Fibroblast of skin of abdomen (primary cell): Measurements from ENCODE around the gene SLC37A1.
A peak's percentile ranks its signal among the peaks of the same experiment; 100 is the strongest.

ENCODE experiments used
- DNase-seq: peaks from one replicate; pipeline ENCODE4 v3.0.0-alpha.2; 2013

Gene SLC37A1

DNA sequence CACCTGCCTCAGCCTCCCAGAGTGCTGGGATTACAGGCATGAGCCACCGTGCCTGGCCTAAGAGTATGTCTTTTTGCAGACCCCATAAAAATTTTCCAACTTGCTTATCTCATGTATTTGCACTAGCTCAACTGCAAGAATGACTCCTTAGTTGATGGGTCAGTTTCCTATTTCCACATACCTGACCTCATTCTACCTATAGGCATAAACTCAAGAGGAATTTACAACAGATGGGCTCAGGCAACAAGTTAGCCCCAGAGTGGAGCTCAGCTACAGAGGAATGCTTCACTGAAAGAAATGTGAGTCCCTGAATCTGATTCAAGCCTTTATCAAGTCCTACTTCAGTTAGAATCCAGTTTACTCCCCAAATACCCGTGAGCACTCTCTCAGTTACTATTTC lies 5.3 kb upstream of the SLC37A1 start:
- no peak for DNase-seq

DNA sequence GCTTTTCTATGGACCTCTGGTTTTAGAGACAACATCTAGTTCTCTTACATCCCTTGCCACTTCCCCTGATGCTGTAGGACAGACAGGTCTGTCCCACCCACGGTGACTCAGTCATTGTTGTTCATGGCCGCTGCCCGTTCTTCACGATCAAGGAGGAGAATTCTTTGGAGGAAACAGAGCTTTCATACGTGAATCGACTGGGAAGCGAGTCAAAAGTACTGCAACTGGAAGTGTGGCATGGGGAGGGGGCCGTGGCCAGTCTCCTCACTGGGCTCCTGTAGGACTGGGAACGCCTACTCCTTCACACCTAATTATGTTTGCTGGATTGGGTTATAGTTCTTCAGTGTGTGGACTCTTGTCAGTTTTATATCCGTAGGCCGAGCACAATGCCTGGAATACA lies 4.4 kb upstream of the SLC37A1 start:
- DNase-seq = no peak

DNA sequence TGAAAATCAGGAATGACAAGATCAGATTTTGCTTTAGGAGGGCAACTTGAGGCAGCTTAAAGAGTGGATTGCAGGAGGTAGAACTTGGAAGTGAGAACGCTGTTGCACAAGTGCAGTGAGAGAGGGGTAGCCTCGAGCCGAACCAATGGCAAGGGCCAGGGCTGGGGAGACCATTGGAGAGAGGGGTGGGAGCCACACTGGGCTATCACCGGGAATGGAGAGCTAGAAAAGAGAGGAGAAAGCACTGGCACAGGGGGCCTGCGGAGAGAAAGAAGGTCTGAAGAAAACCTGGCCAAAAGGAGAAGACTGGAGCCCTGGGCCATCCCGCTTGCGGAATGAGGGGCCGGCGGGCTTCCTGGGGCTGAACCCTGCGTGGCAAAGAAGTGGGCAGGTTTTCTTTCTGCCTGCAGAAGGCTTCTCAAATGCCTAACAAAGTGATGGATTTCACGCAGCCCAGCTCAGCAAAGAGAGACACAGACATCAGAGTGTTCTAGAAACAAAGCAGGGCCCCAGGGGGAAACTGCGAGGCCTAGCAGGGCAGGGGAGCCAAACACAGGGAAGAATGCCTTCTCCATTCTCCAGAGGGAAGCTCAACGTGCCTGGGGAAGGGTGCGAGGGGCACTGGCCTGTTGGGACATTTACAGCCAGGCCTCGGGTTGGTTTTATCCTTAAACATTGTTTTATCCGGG lies 1.2 kb upstream of the SLC37A1 start:
- DNase-seq = no peak

GRCh38 chr21:42513985-42514882 lies 582 bp downstream of the SLC37A1 start:
- DNase-seq = no peak

- DNase-seq = no peak
Observed at GRCh38 chr21:42514883-42515228, 1.2 kb downstream of the SLC37A1 start.

DNA sequence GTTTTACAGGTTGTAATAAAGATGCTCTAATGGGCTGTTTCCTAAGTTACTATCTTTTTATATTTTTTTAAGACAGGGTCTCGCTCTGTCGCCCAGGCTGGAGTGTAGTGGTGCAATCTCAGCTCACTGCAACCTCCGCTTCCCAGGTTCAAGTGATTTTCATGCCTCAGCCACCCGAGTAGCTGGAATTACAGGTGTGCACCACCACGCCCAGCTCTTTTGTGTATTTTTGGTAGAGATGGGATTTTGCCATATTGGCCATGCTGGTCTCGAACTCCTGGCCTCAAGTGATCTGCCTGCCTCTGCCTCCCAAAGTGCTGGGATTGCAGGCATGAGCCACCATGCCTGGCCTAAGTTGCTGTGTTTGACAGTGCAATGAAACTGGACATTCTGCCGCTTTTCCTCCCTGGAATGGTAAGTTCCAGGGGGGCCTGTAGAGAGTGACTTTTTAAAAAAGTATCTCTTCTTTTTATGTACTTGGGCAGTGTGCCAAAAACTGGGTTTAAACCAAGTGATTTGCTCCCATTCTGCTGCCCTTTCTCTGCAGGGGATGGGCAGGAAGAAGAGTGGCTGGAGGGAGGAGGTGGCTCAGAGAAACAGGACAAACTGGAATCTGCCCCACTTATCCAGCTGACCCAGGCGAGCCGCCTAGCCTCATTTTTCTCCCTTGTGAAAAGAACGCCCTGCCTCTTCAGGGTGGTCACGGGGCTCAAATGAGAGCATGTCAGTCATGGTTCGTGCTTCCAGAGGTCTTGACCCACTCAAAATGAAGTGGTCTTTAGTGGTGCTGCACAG lies 2.3 kb downstream of the SLC37A1 start:
- DNase-seq = no peak

GRCh38 chr21:42518215-42518614 lies 4.6 kb downstream of the SLC37A1 start:
- peak; percentile 13 for DNase-seq

DNA sequence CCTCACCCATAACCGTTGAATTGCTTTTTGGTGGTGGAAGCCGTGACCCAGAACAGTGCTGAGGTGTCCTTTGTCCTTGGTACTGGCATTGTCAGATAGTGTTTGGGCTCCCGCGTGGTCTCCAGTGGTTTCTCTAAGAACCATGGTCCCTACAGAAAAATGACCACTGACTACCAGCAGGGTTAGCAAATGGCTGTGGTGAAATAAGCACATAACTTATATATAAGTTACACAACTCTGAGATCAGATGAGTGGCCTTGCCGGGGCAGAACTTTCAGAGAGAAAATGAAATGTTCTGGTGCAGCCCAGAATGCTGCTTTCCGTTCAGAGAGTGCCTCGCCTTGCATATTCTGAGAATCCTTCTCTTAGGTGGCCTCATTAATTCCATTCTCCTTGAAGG lies 5.0 kb downstream of the SLC37A1 start:
- no peak for DNase-seq

DNA sequence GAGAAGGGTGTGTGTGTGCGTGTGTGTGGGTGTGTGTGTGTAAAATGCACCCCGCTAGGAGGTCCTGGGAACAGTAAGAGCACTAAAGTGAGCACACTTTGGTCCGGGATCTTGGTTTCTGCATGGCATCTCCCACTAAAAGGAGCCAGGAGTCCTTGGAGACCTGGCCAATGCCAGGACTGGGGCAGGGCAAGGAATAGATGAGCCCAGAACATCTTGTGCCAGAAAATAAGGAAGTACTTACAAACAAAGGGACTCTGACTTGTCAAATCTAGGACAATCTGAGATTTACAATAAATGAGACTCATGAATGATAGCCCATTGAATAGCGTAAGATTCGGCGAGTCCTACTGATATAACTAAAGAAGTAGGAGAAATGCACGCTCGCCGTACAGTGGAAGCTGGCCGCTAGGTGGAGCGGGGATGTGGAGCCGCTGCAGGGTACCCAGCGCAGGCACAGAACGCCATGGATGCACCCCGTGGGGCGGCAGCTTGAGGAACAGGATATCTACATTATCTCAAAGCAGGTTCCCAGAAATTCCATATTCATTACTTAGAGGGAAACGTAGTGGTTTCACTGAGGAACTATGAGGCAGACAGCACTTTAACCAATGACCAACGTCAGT lies 7.1 kb downstream of the SLC37A1 start:
- DNase-seq = no peak

DNA sequence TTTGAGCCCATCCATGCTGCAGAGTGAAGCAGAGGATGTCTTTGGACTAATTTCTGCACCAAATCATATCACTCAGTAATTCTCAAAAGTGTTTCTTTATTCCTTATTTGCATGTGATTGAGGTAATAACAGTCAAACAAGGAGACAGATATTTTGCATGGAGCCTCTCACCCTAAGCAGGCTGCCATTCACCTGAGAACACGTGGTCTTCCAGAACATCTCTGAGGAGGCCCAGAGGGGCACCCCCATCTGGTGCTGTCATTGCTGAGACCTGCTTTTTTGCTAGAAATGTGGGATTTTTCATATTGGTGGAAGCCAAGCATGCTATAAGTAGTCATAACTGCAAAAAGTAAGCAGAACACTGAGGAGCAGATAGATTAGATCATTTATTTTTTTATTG lies 7.7 kb downstream of the SLC37A1 start:
- DNase-seq = no peak

GRCh38 chr21:42521805-42522204 lies 8.2 kb downstream of the SLC37A1 start:
- DNase-seq = no peak

DNA sequence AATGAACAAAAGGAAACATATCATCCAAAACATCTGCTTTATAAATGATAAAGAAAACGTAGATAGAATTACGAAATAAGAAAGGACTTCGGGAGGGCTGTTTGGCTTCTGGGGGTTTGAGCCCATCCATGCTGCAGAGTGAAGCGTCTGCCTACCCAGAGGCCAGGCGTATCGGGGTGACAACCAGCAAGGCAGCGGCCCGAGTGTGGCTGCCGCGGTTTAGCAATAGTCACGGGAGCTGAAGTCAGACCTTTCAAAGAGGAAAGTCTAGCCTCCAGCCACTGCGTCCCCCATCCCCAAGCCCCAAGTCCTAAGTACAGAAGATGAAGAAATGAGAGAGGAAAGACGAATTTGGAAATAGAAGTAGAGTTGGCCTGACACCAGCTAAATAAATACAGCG lies 8.6 kb downstream of the SLC37A1 start:
- no peak for DNase-seq

DNA sequence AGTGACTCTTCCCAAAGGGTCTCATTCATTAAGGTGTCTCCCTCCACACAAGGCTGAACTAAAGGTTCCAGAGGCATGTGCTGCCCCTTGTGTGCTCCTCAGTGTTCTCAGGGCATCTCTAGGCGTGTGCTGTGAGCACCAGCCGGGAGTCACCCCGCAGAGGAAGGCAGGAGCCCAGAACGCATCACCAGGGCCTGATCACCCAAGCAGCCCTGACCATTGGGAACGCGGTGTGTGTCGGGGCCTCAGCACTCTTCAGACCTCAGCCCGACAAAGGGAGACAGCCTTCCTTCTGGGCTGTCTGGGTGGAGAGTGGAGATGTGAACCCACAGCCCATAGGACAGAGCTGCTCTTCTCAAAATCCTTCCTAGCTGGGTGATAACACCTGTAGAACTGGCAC lies 9.1 kb downstream of the SLC37A1 start:
- DNase-seq = no peak

GRCh38 chr21:42523211-42523610 lies 9.6 kb downstream of the SLC37A1 start:
- no peak for DNase-seq

- no peak for DNase-seq
Observed at GRCh38 chr21:42523941-42524340, 10.3 kb downstream of the SLC37A1 start.

DNA sequence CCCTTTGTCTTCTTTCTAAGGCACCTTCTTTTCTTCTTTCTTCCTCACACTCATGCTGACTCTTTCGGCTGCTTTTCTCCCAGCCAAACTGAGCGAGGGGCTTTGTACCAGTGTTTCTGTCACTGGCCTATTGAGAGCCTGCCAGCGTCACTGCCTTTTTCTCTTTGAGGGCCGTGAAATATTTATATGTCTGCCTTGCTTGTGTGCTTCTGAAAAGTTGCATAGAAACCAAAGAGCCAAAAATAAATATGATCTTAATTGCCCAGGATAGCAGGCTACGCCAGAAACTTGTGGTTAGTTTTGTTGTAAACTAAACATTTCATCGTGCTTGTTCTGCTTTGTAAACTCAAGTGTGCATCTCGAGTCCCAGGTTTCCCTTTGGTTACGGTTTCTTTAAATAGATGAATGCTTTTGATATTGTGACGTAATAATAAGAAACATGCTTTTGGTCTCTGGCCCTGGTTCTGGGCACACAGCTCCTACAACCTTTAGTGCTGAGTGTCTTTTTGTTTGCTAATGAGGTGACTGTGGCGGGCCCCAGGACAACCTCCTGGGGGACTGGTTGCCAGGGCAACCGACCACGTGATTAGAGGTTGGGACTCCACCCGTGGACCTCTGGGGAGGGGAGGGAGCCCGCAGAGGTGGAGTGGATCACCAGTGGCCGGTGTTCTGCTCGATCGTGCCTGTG lies 10.8 kb downstream of the SLC37A1 start:
- DNase-seq = peak; percentile 27

DNA sequence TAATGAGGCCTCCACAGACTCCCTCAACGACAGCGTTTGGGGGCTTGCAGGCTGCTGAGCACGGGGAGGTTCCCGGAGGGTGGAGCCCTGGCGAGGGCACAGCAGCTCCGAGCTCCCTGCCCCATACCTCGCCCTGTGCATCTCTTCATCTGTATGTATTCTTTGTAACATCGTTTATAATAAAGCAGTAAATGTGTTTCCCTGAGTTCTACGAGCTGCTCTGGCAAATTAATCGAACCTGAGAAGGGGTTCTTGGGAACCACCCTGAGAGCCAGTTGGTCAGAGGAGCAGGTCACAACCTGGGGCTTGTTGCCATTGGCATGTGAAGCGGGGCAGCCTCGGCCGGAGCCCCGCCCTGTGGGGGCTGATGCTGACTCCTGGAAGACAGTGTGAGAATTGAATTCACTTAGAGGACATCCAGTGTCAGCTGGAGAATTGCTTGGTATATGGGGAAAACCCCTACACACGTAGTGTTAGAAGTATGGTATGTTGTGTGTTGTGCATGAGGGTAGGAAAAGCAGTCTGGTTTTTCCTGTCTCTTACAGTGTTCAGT lies 11.5 kb downstream of the SLC37A1 start:
- no peak for DNase-seq

DNA sequence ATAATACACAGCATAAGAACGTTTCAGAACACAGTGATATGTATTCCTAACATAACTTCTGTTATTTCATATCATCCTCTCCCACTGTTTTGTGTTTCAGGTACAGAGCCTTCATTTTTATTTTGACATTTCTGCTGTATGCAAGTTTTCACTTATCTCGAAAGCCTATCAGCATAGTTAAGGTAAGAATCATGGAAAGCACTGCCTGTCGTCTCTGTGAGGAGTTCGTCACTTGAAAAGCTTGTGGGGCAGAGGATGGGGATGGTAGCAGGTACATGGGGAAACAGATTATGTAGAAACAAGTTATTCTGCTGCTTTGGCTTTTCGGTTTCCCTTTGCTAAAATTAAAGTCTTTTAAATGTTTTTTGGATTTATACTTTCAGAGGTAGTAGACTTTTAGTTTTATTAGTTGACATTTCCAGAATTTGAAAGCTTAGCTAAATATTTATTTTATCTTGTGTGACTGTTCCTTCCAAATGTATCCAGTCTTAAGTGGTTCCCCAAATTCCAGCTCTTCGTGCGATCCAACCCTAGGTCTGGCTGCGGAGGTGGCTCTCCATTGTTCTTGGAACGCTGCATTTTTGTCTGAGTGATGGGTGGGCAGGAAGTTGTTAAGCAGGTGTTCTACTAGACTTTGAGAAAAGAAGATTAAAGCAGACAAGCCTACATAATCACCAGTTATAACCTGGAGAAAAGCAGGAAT lies 12.2 kb downstream of the SLC37A1 start:
- DNase-seq = no peak

DNA sequence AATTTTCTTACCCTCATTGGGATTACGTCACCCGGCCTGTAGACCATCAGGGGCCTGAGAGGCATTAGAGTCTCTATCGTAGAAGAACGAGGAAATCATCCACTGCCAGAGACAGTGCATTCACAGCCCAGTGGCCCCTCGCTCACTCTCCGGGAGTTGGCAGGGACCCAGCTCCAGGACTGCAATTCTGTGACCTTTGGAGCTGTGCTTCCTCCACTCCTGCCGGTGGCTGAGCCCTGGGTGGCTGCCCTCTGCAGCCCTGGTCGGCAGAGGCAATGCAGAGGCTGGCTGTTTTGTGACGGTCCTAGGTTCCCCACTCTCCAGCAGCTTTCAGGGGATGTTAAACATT lies 12.7 kb downstream of the SLC37A1 start:
- no peak for DNase-seq

GRCh38 chr21:42527127-42527488 lies 13.5 kb downstream of the SLC37A1 start:
- no peak for DNase-seq

DNA sequence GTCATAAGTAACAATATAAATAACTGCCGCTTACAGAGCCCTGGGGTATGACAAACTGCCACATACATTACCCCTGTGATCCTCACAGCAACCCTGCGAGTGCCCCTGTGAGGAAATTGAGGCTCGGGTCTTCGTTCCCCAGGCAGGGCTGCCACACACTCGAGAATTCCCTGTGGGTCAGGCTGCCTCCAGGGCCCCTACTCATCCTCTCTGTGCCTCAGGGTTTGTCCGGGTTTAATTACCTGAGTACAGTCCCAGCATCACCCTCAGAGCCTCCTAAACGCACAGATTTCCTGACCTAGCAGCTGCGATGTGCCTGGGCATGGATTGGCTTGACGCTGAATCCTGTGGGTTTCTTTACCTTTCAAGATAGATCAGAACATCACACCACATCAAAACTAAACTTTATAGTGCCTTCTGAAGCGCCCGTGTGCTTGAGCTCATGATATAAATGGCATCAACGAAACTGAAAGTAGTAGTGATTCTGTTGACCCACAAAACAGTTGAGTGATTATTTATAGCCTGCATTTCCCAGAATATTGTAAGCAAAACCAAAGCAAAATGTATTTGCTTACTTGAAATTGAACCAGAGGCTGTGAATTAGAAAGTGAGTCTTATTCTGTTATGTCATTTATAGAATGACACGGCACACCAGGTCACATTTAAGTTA lies 14.0 kb downstream of the SLC37A1 start:
- no peak for DNase-seq
